HepG2 (cell line): ENCODE measurements around the gene PRM2. TPM values are rescaled to one million over a fixed set of nuclear protein-coding genes. Genes with fewer than 3 reads are reported as not detected.

Experiments used
- BCL6 ChIP-seq: IDR thresholded peaks from 2 replicates; pipeline ENCODE4 v1.6.1; 2016; ENCODE audit warnings: missing genetic modification reagents, missing compliant biosample characterization
- FIP1L1 ChIP-seq: fragments of 200-400 bp; formaldehyde crosslinking; IDR thresholded peaks from 2 replicates; pipeline ENCODE4 v1.6.1; 2018; ENCODE audit warnings: low read depth, mild to moderate bottlenecking, low read length, moderate library complexity, borderline replicate concordance; ENCODE audit not compliant: insufficient read depth
- HNF1B ChIP-seq: sonication (generic); formaldehyde crosslinking; IDR thresholded peaks from 2 replicates; pipeline ENCODE4 v1.5.1; 2020; ENCODE audit warnings: mild to moderate bottlenecking, moderate library complexity, missing genetic modification reagents
- HNRNPUL1 ChIP-seq: fragments of 200-400 bp; formaldehyde crosslinking; IDR thresholded peaks from 2 replicates; pipeline ENCODE4 v1.6.1; 2017; ENCODE audit warnings: low read depth, mild to moderate bottlenecking, low read length, moderate library complexity
- KAT7 ChIP-seq: IDR thresholded peaks from 2 replicates; pipeline ENCODE4 v1.6.1; 2018; ENCODE audit warnings: borderline replicate concordance, missing compliant biosample characterization
- MLLT10 ChIP-seq: sonication (generic); formaldehyde crosslinking; IDR thresholded peaks from 2 replicates; pipeline ENCODE4 v1.4.0; 2020; ENCODE audit warnings: missing genetic modification reagents
- MZF1 ChIP-seq: sonication (generic); formaldehyde crosslinking; IDR thresholded peaks from 2 replicates; pipeline ENCODE4 v1.8.1; 2023; ENCODE audit warnings: mild to moderate bottlenecking, missing genetic modification reagents, borderline replicate concordance
- SCMH1 ChIP-seq: sonication (generic); formaldehyde crosslinking; IDR thresholded peaks from 2 replicates; pipeline ENCODE4 v1.9.0; 2021; ENCODE audit warnings: missing genetic modification reagents, mild to moderate bottlenecking, borderline replicate concordance
- SIN3A ChIP-seq: IDR thresholded peaks from 2 replicates; pipeline ENCODE4 v1.6.1; 2011; ENCODE audit warnings: low read depth, mild to moderate bottlenecking, control low read depth, low read length, borderline replicate concordance
- SSRP1 ChIP-seq: IDR thresholded peaks from 2 replicates; pipeline ENCODE4 v1.6.1; 2016; ENCODE audit warnings: control low read depth
- TEAD3 ChIP-seq: optimal IDR thresholded peaks from 2 replicates; pipeline ENCODE3; 2016; ENCODE audit warnings: borderline replicate concordance
- THYN1 ChIP-seq: sonication (generic); formaldehyde crosslinking; IDR thresholded peaks from 2 replicates; pipeline ENCODE4 v1.8.1; 2023; ENCODE audit warnings: low read depth, mild to moderate bottlenecking, moderate library complexity, missing genetic modification reagents, borderline replicate concordance
- XBP1 ChIP-seq: sonication (generic); formaldehyde crosslinking; IDR thresholded peaks from 2 replicates; pipeline ENCODE4 v1.5.0; 2020; ENCODE audit warnings: missing genetic modification reagents
- ZBTB33 ChIP-seq: sonication (generic); formaldehyde crosslinking; IDR thresholded peaks from 2 replicates; pipeline ENCODE4 v1.4.0; 2020; ENCODE audit warnings: missing genetic modification reagents
- ZNF333 ChIP-seq: sonication (generic); formaldehyde crosslinking; IDR thresholded peaks from 2 replicates; pipeline ENCODE4 v1.4.0; 2020; ENCODE audit warnings: mild to moderate bottlenecking, missing genetic modification reagents, borderline replicate concordance
- ZNF484 ChIP-seq: sonication (generic); formaldehyde crosslinking; IDR thresholded peaks from 2 replicates; pipeline ENCODE4 v1.5.1; 2020; ENCODE audit warnings: mild to moderate bottlenecking, low read depth, missing genetic modification reagents, borderline replicate concordance
- ZNF496 ChIP-seq: sonication (generic); formaldehyde crosslinking; IDR thresholded peaks from 2 replicates; pipeline ENCODE4 v1.8.1; 2023; ENCODE audit warnings: mild to moderate bottlenecking, moderate library complexity, missing genetic modification reagents; ENCODE audit not compliant: insufficient replicate concordance
- ZNF572 ChIP-seq: sonication (generic); formaldehyde crosslinking; IDR thresholded peaks from 2 replicates; pipeline ENCODE4 v1.5.1; 2020; ENCODE audit warnings: mild to moderate bottlenecking, missing genetic modification reagents
- ZNF614 ChIP-seq: IDR thresholded peaks from 2 replicates; pipeline ENCODE4 v1.6.1; 2018; ENCODE audit warnings: missing biosample characterization, missing genetic modification reagents, inconsistent platforms, borderline replicate concordance
- ZSCAN22 ChIP-seq: sonication (generic); formaldehyde crosslinking; IDR thresholded peaks from 2 replicates; pipeline ENCODE4 v1.4.0; 2020; ENCODE audit warnings: mild to moderate bottlenecking, missing genetic modification reagents
- polyA plus RNA-seq, 8 experiments: library from polyadenylated mRNA; depleted of rRNA in 3 of 8; stranded (reverse) in 7 of 8; unstranded in 1 of 8; fragments of >200 nt; fragmentation: Illumina TruSeq in 4 of 8; extraction: Trizol in 4 of 8; gene quantifications; 2 replicates each; pipeline versions ENCODE4 v1.2.1 to v1.2.3, GENCODE V29; 2011 to 2016; ENCODE audit warnings: low read depth in 4 of 8, missing spikeins in 1 of 8, mixed read lengths in 1 of 8; ENCODE audit not compliant: insufficient read depth in 1 of 8
- total RNA-seq, 5 experiments: library from RNA; depleted of rRNA; stranded (reverse); fragments of >200 nt; fragmentation: Illumina TruSeq; extraction: Trizol; gene quantifications; 2 replicates each; pipeline ENCODE4 v1.2.3, GENCODE V29; 2016; ENCODE audit warnings: low read depth in 1 of 5
- TF ChIP-seq, protein P1 (sequence below): IDR thresholded peaks from 2 replicates; pipeline ENCODE4 v1.6.1; 2016; ENCODE audit warnings: control low read depth

The PRM2 gene
- total and polyA plus RNA-seq, 2 of the 13 experiments (the other 11 are each of a cell fraction or from before 2014, with no cell fraction given) = 0.54 TPM; not detected in 1

DNA sequence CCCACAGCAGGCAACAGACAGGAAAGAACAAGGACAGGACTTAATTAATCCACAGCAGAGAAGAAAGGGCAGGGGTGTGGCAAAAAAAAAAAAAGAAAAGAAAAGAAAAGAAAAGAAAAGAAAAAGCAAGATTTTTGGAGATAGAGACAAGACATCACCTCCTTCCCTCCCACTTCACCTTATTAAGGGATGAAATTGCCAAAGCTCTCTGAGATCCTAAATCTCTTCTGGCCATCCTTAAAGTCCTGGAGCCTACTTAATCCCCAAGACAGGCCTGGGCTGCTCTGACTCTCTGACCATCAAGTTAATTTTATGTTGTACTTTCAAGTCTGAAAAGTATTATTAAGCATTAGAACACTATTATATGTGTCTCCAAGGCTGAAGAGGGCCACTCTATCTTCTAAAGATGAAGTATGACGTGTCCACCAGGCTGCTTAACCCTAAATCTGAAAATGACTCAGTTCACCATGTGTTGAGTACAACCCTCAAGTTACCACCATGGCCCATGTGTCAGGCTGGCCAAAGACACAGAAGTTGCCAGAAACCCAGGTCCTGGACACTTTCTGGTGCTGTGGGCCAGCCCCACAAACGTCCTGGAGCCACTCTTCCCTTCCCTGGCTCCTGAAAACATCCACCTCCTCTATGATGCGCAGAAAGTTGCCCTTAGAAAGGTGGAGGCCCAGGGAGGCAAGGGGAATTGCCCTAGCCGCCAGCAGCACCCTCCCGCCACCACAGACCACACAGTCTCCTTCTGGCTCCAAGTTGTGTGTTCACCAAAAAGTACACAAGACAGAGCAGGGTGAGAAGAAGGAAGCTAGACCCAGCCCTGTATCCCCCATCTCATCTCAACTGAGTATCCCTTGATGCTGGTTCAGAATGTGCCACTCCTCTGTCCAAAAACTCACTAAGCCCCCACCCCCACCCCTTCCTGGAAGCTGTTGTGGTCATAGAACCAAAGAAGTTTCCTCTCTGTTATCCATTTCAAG, 23.0 kb downstream of the PRM2 start (continued):
- TF ChIP-seq HNRNPUL1 = no peak
- TF ChIP-seq SIN3A = 0 out of 2 replicates have a peak, but pooled peaks have one; percentile 52
- TF ChIP-seq HNF1B (CRISPR knock-in tag) = peak; percentile 57; the same call in 1 of the 2 replicates
- TF ChIP-seq FIP1L1 = no peak
- TF ChIP-seq, protein P1, sequence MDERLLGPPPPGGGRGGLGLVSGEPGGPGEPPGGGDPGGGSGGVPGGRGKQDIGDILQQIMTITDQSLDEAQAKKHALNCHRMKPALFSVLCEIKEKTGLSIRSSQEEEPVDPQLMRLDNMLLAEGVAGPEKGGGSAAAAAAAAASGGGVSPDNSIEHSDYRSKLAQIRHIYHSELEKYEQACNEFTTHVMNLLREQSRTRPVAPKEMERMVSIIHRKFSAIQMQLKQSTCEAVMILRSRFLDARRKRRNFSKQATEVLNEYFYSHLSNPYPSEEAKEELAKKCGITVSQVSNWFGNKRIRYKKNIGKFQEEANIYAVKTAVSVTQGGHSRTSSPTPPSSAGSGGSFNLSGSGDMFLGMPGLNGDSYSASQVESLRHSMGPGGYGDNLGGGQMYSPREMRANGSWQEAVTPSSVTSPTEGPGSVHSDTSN (CRISPR knock-in tag) = no peak
- TF ChIP-seq SSRP1 (CRISPR knock-in tag) = peak; percentile 14; the same call in 1 of the 2 replicates
- TF ChIP-seq THYN1 (CRISPR knock-in tag) = no peak
- TF ChIP-seq BCL6 (CRISPR knock-in tag) = no peak
- TF ChIP-seq ZSCAN22 (CRISPR knock-in tag) = no peak
- no peak for TF ChIP-seq MLLT10 (CRISPR knock-in tag)
- peak; percentile 86; the same call in 1 of the 2 replicates for TF ChIP-seq ZNF572 (CRISPR knock-in tag)
- TF ChIP-seq TEAD3 (CRISPR knock-in tag) = peak; percentile 30
- TF ChIP-seq KAT7 (CRISPR knock-in tag) = no peak
- 0 out of 2 replicates have a peak, but pooled peaks have one; percentile 24 for TF ChIP-seq ZNF333 (CRISPR knock-in tag)
- no peak for TF ChIP-seq ZNF484 (CRISPR knock-in tag)
- no peak for TF ChIP-seq XBP1
- TF ChIP-seq MZF1 (CRISPR knock-in tag) = no peak
- TF ChIP-seq ZNF496 (CRISPR knock-in tag) = no peak
- peak; percentile 99 for TF ChIP-seq ZBTB33
- no peak for TF ChIP-seq SCMH1 (CRISPR knock-in tag)
- 0 out of 2 replicates have a peak, but pooled peaks have one; percentile 6 for TF ChIP-seq ZNF614
